Heart left ventricle (tissue), 16 donors: ENCODE results near the gene SLIT3. TPM values are rescaled to one million over a fixed set of nuclear protein-coding genes. Genes with fewer than 3 reads are reported as not detected.

ENCODE experiments used
- ATAC-seq, 4 donors: fragments of 200-7000 bp; cut with Tn5 transposase; one replicate each; pipeline ENCODE4 v1.9.1; 2020 to 2022; ENCODE audit warnings: moderate library complexity in 4 of 4, mild to moderate bottlenecking in 3 of 4, moderate number of reproducible peaks in 1 of 4
- DNase-seq, 5 donors: peaks; one replicate each; pipeline ENCODE4 v3.0.0-alpha.2; 2020
- H3K27ac ChIP-seq, 12 donors: fragments of 200-600 bp; sonication (generic) in 4 of 12; one replicate each; pipeline versions ENCODE4 v1.5.0 to v1.8.0; 2016 to 2022; ENCODE audit warnings: mild to moderate bottlenecking in 2 of 12
- H3K27me3 ChIP-seq, 9 donors: fragments of 200-600 bp; sonication (generic) in 2 of 9; one replicate each; pipeline versions ENCODE4 v1.5.1 to v1.8.0; 2016 to 2022; ENCODE audit warnings: mild to moderate bottlenecking in 3 of 9
- H3K36me3 ChIP-seq, 9 donors: fragments of 200-600 bp; sonication (generic) in 2 of 9; one replicate each; pipeline versions ENCODE4 v1.5.0 to v1.8.0; 2018 to 2022; ENCODE audit warnings: mild to moderate bottlenecking in 2 of 9
- H3K4me1 ChIP-seq, 12 donors: fragments of 200-600 bp; sonication (generic) in 4 of 12; one replicate each; pipeline versions ENCODE4 v1.5.0 to v1.8.0; 2016 to 2022; ENCODE audit warnings: mild to moderate bottlenecking in 3 of 12
- H3K4me3 ChIP-seq, 12 donors: fragments of 200-600 bp; sonication (generic) in 4 of 12; one replicate each; pipeline versions ENCODE4 v1.5.0 to v1.8.0; 2017 to 2022; ENCODE audit warnings: mild to moderate bottlenecking in 9 of 12, moderate library complexity in 4 of 12
- H3K9me3 ChIP-seq, 12 donors: fragments of 200-600 bp; sonication (generic) in 4 of 12; one replicate each; pipeline versions ENCODE4 v1.5.0 to v1.8.0; 2016 to 2022; ENCODE audit warnings: mild to moderate bottlenecking in 1 of 12
- POLR2A ChIP-seq, 2 donors: fragments of 450-650 bp; IDR thresholded peaks; one replicate each; pipeline ENCODE4 v1.6.1; 2017; ENCODE audit warnings: antibody characterized with exemption in 2 of 2, mild to moderate bottlenecking in 2 of 2, moderate library complexity in 2 of 2
- WGBS, 4 donors: extraction: QIAGEN DNeasy Blood & Tissue Kit in 2 of 4; methylation state at CpG; one replicate each; pipeline versions ENCODE4 v1.1.5 to v1.1.7; 2013 to 2018; 5-methylcytosine and 5-hydroxymethylcytosine counted together
- intact Hi-C, 10 donors: fragments of 100-400 bp; cut with DNase I; formaldehyde crosslinking; loops; one replicate each; pipeline versions ENCODE4 v1.11.1 to v1.14.2; 2022
- polyA plus RNA-seq, 2 donors: library from polyadenylated mRNA; stranded (reverse); fragments of 200-250 nt; gene quantifications; one replicate each; pipeline ENCODE4 v1.2.3, GENCODE V29; 2013
- total RNA-seq, 9 donors: library from RNA; depleted of rRNA in 2 of 9; stranded (reverse); fragments of >200 nt in 2 of 9; fragmentation: NEBNext Ultra II Directional in 3 of 9; extraction: Animal tissue kit (Norgen Biotek cat#: 25700) in 3 of 9; gene quantifications; one replicate each; pipeline versions ENCODE4 v1.1.0 to v1.2.4, GENCODE V29; 2016 to 2023
- TF ChIP-seq, protein P1 (sequence below), 12 donors: fragments of 200-600 bp; sonication (generic) in 4 of 12; IDR thresholded peaks; one replicate each; pipeline versions ENCODE4 v1.5.0 to v1.8.0; 2018 to 2022; ENCODE audit warnings: antibody characterized with exemption in 12 of 12, mild to moderate bottlenecking in 5 of 12
- donor health status: ischemic (EF 13 %, LVEDD 7.1; RV severe dilation, severe dysfunction).
- donor health status: healthy with polysubstance abuse.
- donor health status: DM: no; HTN: yes; CAD: no.
- donor health status: DM: no; HTN: no; CAD: no.
- donor health status: ischemic (EF 25% LVEDD 6.9; RV normal size, moderate dysfunction).
- donor health status: ischemic (EF 25% LVEDD 5.7; RV mildly dilated, moderate dysfunction).
- donor health status: healthy.
- donor health status: DM: yes; HTN: yes; CAD: no.
- donor health status: ischemic (EF 35%, LVEDD 5.7; RV mildly dilated, moderate dysfunction).
- donor health status: nonischemic (EF 11% LVEDD 7.7; RV severe dilation, severe dysfunction).
- donor health status: DM: yes; HTN: yes; CAD: no.
- donor health status: PGD.
- donor health status: ischemic (EF 29% LVEDD 5.4; RV normal size, mild dysfunction).
- donor health status: nonischemic (EF 23%, LVEDD 6.1; RV moderate dilation, normal function).

The SLIT3 gene
- total and polyA plus RNA-seq, 11 donors: 2.3 to 40.3 (median 14.4) TPM

- Histone ChIP-seq H3K9me3 (no peaks in the 10 kb centered on the region), H3K4me1 (no peaks in the 10 kb centered on the region), H3K36me3 (no peaks in the 10 kb centered on the region), H3K27ac (no peak overlapping the region), H3K4me3 (no peak overlapping the region), H3K27me3 (peaks cover 0 to 12% (median 0%) of the 10 kb centered on the region in 9 donors)
- WGBS, 4 donors: 61 to 70% (median 65%) methylated on average over 2 of the region's 2 CpGs
- TF ChIP-seq POLR2A (IDR thresholded peaks at IDR 0.05): no peak
- TF ChIP-seq, protein P1, sequence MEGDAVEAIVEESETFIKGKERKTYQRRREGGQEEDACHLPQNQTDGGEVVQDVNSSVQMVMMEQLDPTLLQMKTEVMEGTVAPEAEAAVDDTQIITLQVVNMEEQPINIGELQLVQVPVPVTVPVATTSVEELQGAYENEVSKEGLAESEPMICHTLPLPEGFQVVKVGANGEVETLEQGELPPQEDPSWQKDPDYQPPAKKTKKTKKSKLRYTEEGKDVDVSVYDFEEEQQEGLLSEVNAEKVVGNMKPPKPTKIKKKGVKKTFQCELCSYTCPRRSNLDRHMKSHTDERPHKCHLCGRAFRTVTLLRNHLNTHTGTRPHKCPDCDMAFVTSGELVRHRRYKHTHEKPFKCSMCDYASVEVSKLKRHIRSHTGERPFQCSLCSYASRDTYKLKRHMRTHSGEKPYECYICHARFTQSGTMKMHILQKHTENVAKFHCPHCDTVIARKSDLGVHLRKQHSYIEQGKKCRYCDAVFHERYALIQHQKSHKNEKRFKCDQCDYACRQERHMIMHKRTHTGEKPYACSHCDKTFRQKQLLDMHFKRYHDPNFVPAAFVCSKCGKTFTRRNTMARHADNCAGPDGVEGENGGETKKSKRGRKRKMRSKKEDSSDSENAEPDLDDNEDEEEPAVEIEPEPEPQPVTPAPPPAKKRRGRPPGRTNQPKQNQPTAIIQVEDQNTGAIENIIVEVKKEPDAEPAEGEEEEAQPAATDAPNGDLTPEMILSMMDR (IDR thresholded peaks at IDR 0.05): no peak
- intact Hi-C loops: no loop called here
- no peak for ATAC-seq
- no peak for DNase-seq
Measured at GRCh38 chr5:169335806-169336205, 34.9 kb upstream of the SLIT3 start.

GRCh38 chr5:169333518-169333917 is 32.6 kb upstream of the SLIT3 start:
- ATAC-seq (no peak), DNase-seq (no peak)
- Histone ChIP-seq H3K27ac (no peak overlapping the region), H3K4me3 (no peak overlapping the region), H3K9me3 (no peaks in the 10 kb centered on the region), H3K36me3 (no peaks in the 10 kb centered on the region), H3K27me3 (peaks cover 0 to 12% (median 0%) of the 10 kb centered on the region in 9 donors), H3K4me1 (no peaks in the 10 kb centered on the region)
- no peak for TF ChIP-seq POLR2A (IDR thresholded peaks at IDR 0.05)
- TF ChIP-seq, protein P1 (IDR thresholded peaks at IDR 0.05): no peak
- intact Hi-C loops: no loop called here
- 77 to 88% (median 83%) methylated on average over 6 of the region's 6 CpGs for WGBS, 4 donors

GRCh38 chr5:169331292-169331852 is 30.4 kb upstream of the SLIT3 start:
- DNase-seq (no peak), ATAC-seq (no peak)
- TF ChIP-seq, protein P1 (IDR thresholded peaks at IDR 0.05): peak in 1 of 12 donors; percentile 9
- TF ChIP-seq POLR2A (IDR thresholded peaks at IDR 0.05): no peak
- 49 to 61% (median 55%) methylated on average over 4 of the region's 4 CpGs for WGBS, 4 donors
- Histone ChIP-seq H3K4me1 (no peaks in the 10 kb centered on the region), H3K4me3 (no peak overlapping the region), H3K27me3 (peaks cover 0 to 12% (median 0%) of the 10 kb centered on the region in 9 donors), H3K27ac (no peak overlapping the region), H3K36me3 (no peaks in the 10 kb centered on the region), H3K9me3 (no peaks in the 10 kb centered on the region)
- intact Hi-C loops: no loop called here

GRCh38 chr5:169328401-169328800 is 27.5 kb upstream of the SLIT3 start:
- Histone ChIP-seq H3K9me3 (no peaks in the 10 kb centered on the region), H3K4me3 (no peak overlapping the region), H3K4me1 (no peaks in the 10 kb centered on the region), H3K27ac (no peak overlapping the region), H3K27me3 (no peaks in the 10 kb centered on the region), H3K36me3 (no peaks in the 10 kb centered on the region)
- 78 to 84% (median 84%) methylated on average over 5 of the region's 5 CpGs for WGBS, 4 donors
- ATAC-seq (no peak), DNase-seq (no peak)
- intact Hi-C loops: no loop called here
- TF ChIP-seq POLR2A (IDR thresholded peaks at IDR 0.05): no peak
- TF ChIP-seq, protein P1 (IDR thresholded peaks at IDR 0.05): no peak
